Memory B cell (primary cell): Measurements from ENCODE around the gene GIPC3.
A peak's percentile ranks its signal among the peaks of the same experiment; 100 is the strongest.
"Not testable (repeated sequence)": the region's sequence is repeated elsewhere in the genome, so short reads cannot be mapped to it uniquely, and the experiment has no call there.

Experiments used
- ATAC-seq: fragments of 150-1000 bp; cut with Tn5 transposase; 2 replicates; pipeline ENCODE4 v1.10.0; 2021; ENCODE audit warnings: low read depth, mild to moderate bottlenecking, moderate library complexity
- DNase-seq, 2 donors: peaks; one replicate each; pipeline ENCODE4 v3.0.0; 2022; ENCODE audit warnings: low spot score in 2 of 2
- H3K27ac Mint-ChIP-seq: one replicate; pipeline ENCODE4 v1.8.0; 2022; ENCODE audit warnings: mild to moderate bottlenecking, moderate library complexity, mixed read lengths
- H3K27me3 Mint-ChIP-seq: one replicate; pipeline ENCODE4 v1.8.0; 2022; ENCODE audit warnings: mixed read lengths
- H3K36me3 Mint-ChIP-seq: one replicate; pipeline ENCODE4 v1.8.0; 2022; ENCODE audit warnings: mild to moderate bottlenecking, mixed read lengths
- H3K4me1 Mint-ChIP-seq: one replicate; pipeline ENCODE4 v1.8.0; 2022; ENCODE audit warnings: mixed read lengths
- H3K4me3 Mint-ChIP-seq: one replicate; pipeline ENCODE4 v1.8.0; 2022; ENCODE audit warnings: mild to moderate bottlenecking, moderate library complexity, mixed read lengths
- H3K9me3 Mint-ChIP-seq: one replicate; pipeline ENCODE4 v1.8.0; 2022; ENCODE audit warnings: mixed read lengths

GIPC3 gene

GRCh38 chr19:3577723-3578344, 7.4 kb upstream of the GIPC3 start:
- Mint-ChIP-seq H3K27me3 (no peaks in the 10 kb centered on the region), H3K36me3 (peaks cover 8% of the 10 kb centered on the region), H3K4me3 (peak overlapping the region; percentile 21), H3K9me3 (no peaks in the 10 kb centered on the region), H3K27ac (no peak overlapping the region), H3K4me1 (peaks cover 2% of the 10 kb centered on the region)
- no peak for DNase-seq
- no peak for ATAC-seq

GRCh38 chr19:3578390-3578789, 6.9 kb upstream of the GIPC3 start:
- H3K36me3 Mint-ChIP-seq, result peaks cover 8% of the 10 kb centered on the region
- H3K27me3 Mint-ChIP-seq, result peaks cover 1% of the 10 kb centered on the region
- no peaks in the 10 kb centered on the region for H3K9me3 Mint-ChIP-seq
- no peak for ATAC-seq
- no peak for DNase-seq
- H3K27ac Mint-ChIP-seq, result no peak overlapping the region
- peaks cover 2% of the 10 kb centered on the region for H3K4me1 Mint-ChIP-seq
- no peak overlapping the region for H3K4me3 Mint-ChIP-seq

GRCh38 chr19:3580156-3580934, 4.9 kb upstream of the GIPC3 start:
- peaks cover 1% of the 10 kb centered on the region for H3K27me3 Mint-ChIP-seq
- H3K27ac Mint-ChIP-seq, result no peak overlapping the region
- peaks cover 3% of the 10 kb centered on the region for H3K36me3 Mint-ChIP-seq
- ATAC-seq (no peak), DNase-seq (no peak)
- no peaks in the 10 kb centered on the region for H3K9me3 Mint-ChIP-seq
- H3K4me3 Mint-ChIP-seq, result no peak overlapping the region
- H3K4me1 Mint-ChIP-seq, result no peaks in the 10 kb centered on the region

- H3K4me1 Mint-ChIP-seq, DNase-seq, H3K9me3 Mint-ChIP-seq, H3K27ac Mint-ChIP-seq, H3K4me3 Mint-ChIP-seq, H3K36me3 Mint-ChIP-seq, ATAC-seq, H3K27me3 Mint-ChIP-seq: not testable (repeated sequence)
Measured at GRCh38 chr19:3581792-3582191, 3.5 kb upstream of the GIPC3 start.

- not testable (repeated sequence) for H3K27ac Mint-ChIP-seq, H3K4me3 Mint-ChIP-seq
Measured at GRCh38 chr19:3584036-3584802, 1.1 kb upstream of the GIPC3 start.

GRCh38 chr19:3586127-3586626, 899 bp downstream of the GIPC3 start:
- no peak overlapping the region for H3K27ac Mint-ChIP-seq
- H3K27me3 Mint-ChIP-seq, result peaks cover 3% of the 10 kb centered on the region
- H3K4me1 Mint-ChIP-seq, result no peaks in the 10 kb centered on the region
- peak; percentile 27 for ATAC-seq
- DNase-seq, result peak in 1 of 2 donors; percentile 42
- no peak overlapping the region for H3K4me3 Mint-ChIP-seq
- H3K36me3 Mint-ChIP-seq, result no peaks in the 10 kb centered on the region
- no peaks in the 10 kb centered on the region for H3K9me3 Mint-ChIP-seq

More at GRCh38 chr19:3584036-3584802, 1.1 kb upstream of the GIPC3 start:
- not testable (repeated sequence) for ATAC-seq, H3K27me3 Mint-ChIP-seq, H3K36me3 Mint-ChIP-seq, H3K9me3 Mint-ChIP-seq, H3K4me1 Mint-ChIP-seq, DNase-seq

GRCh38 chr19:3586707-3587346, 1.5 kb downstream of the GIPC3 start:
- Mint-ChIP-seq H3K36me3 (no peaks in the 10 kb centered on the region), H3K27me3 (peaks cover 3% of the 10 kb centered on the region)

GRCh38 chr19:3589439-3589838, 4.2 kb downstream of the GIPC3 start:
- Mint-ChIP-seq H3K27ac (no peak overlapping the region), H3K36me3 (no peaks in the 10 kb centered on the region), H3K27me3 (peaks cover 3% of the 10 kb centered on the region), H3K4me1 (no peaks in the 10 kb centered on the region), H3K9me3 (no peaks in the 10 kb centered on the region), H3K4me3 (no peak overlapping the region)
- no peak for DNase-seq
- ATAC-seq, result no peak

More at GRCh38 chr19:3586707-3587346, 1.5 kb downstream of the GIPC3 start:
- Mint-ChIP-seq H3K4me3 (no peak overlapping the region), H3K4me1 (no peaks in the 10 kb centered on the region), H3K9me3 (no peaks in the 10 kb centered on the region), H3K27ac (no peak overlapping the region)
- no peak for DNase-seq
- no peak for ATAC-seq

- no peak overlapping the region for H3K27ac Mint-ChIP-seq
- no peak overlapping the region for H3K4me3 Mint-ChIP-seq
- no peak for DNase-seq
- ATAC-seq, result no peak
- H3K9me3 Mint-ChIP-seq, result no peaks in the 10 kb centered on the region
- peaks cover 3% of the 10 kb centered on the region for H3K27me3 Mint-ChIP-seq
- H3K4me1 Mint-ChIP-seq, result no peaks in the 10 kb centered on the region
- no peaks in the 10 kb centered on the region for H3K36me3 Mint-ChIP-seq
Measured at GRCh38 chr19:3589949-3590348, 4.7 kb downstream of the GIPC3 start.

- no peak for ATAC-seq
- Mint-ChIP-seq H3K36me3 (no peaks in the 10 kb centered on the region), H3K27me3 (peaks cover 3% of the 10 kb centered on the region), H3K9me3 (no peaks in the 10 kb centered on the region), H3K4me1 (no peaks in the 10 kb centered on the region), H3K4me3 (no peak overlapping the region), H3K27ac (no peak overlapping the region)
- no peak for DNase-seq
Measured at GRCh38 chr19:3590991-3591659, 5.8 kb downstream of the GIPC3 start.

GRCh38 chr19:3591876-3592613, 6.8 kb downstream of the GIPC3 start:
- H3K9me3 Mint-ChIP-seq, result no peaks in the 10 kb centered on the region
- no peak for DNase-seq
- no peak overlapping the region for H3K4me3 Mint-ChIP-seq

GRCh38 chr19:3593156-3593555, 7.9 kb downstream of the GIPC3 start:
- ATAC-seq (no peak), DNase-seq (no peak)
- Mint-ChIP-seq H3K4me1 (no peaks in the 10 kb centered on the region), H3K27ac (no peak overlapping the region), H3K36me3 (no peaks in the 10 kb centered on the region), H3K27me3 (peaks cover 6% of the 10 kb centered on the region), H3K4me3 (no peak overlapping the region), H3K9me3 (no peaks in the 10 kb centered on the region)

More at GRCh38 chr19:3591876-3592613, 6.8 kb downstream of the GIPC3 start:
- H3K27ac Mint-ChIP-seq, result no peak overlapping the region
- H3K4me1 Mint-ChIP-seq, result no peaks in the 10 kb centered on the region
- H3K27me3 Mint-ChIP-seq, result peaks cover 3% of the 10 kb centered on the region
- no peak for ATAC-seq
- no peaks in the 10 kb centered on the region for H3K36me3 Mint-ChIP-seq
